NCI-H2227 (cell line): ENCODE data around the gene UBE2J2.
"Not testable (repeated sequence)": the region's sequence is repeated elsewhere in the genome, so short reads cannot be mapped to it uniquely, and the experiment has no call there.

Experiments used
- DNase-seq: peaks from one replicate; lab custom pipeline; 2025; ENCODE audit not compliant: unreplicated experiment; lab: John Stamatoyannopoulos, UW

The UBE2J2 gene

DNA sequence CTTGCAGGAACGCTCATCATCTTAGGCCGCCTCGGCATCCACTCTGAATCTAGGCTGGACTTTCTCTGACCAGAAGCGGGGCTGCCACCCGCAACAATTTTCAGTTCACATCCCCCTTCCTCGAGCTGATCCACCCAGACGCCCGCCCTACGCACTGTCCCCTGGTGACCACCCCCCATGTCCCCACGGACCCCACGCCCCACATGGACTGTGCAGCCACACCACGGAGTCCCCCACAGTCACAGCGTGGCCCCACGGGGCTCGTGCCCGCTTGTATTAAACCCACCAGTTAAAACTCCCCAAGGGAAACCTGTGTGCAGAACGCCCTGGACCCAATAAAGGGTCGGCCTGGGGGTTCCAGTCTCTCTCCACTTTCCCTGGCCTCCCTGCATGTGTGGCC, 14.1 kb downstream of the UBE2J2 start:
- no peak for DNase-seq

DNA sequence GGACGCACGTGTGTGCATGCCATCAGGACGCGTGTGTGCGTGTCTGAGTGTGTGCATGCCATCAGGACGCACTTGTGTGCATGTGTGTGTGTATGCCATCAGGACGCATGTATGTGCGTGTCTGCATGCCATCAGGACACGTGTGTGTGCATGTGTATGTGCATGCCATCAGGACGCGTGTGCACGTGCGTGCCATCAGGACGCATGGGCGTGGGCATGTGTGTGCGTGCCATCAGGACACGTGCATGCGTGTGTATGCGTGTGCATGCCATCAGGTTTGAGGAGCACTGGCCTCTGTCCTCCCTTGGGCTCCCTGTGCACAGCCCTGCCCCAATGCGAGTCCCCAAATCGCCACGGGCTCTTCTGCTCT, 14.6 kb downstream of the UBE2J2 start:
- no peak for DNase-seq

DNA sequence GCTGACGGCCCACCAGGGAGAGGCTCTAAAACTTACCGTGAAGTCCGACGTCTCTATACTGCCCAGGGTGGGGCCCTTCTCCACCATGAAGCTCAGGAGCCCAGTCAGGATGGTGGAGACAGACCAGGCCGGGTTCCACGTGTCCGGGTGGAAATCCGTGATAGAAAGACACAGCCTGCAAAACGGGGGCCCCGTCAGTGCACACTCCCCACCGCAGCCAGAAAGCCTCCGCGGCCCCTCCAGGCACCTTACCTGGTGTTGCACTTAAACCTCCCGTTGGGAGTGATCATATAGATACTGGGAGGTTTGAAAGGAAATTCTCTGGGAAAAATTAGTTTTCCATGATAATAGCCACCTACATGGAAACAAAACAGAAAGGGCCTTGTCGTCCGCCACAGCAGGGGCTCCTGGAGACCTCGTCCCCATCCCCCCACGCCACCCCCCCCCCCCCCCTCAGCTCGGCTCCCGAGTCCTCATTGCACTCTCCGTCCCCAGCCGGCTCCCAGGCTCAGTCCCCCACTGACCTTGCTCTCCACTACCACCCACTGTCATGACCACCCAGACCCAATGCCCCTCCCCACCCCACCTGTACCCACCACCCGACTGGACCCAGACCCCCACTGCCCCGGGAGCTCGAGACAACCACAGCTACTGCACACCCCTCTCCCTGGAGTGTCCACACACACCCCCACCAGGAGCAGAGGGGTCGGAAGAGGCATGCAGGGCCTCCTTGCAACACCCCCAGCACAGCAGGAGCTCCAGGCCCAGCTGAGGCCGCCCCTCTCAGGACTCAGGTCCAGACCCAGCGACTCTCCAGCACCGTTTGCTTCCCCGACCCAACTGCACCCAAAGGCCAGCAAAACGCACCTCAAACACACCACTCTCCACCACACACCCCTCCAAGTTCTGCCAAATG, 16.4 kb downstream of the UBE2J2 start:
- no peak for DNase-seq

- no peak for DNase-seq
Measured at GRCh38 chr1:1255611-1256010, 18.0 kb downstream of the UBE2J2 start.

- no peak for DNase-seq
Measured at GRCh38 chr1:1255078-1255477, 18.6 kb downstream of the UBE2J2 start.

- DNase-seq = no peak
Measured at GRCh38 chr1:1254667-1254998, 19.0 kb downstream of the UBE2J2 start.

- no peak for DNase-seq
Measured at GRCh38 chr1:1253972-1254666, 19.5 kb downstream of the UBE2J2 start.

DNA sequence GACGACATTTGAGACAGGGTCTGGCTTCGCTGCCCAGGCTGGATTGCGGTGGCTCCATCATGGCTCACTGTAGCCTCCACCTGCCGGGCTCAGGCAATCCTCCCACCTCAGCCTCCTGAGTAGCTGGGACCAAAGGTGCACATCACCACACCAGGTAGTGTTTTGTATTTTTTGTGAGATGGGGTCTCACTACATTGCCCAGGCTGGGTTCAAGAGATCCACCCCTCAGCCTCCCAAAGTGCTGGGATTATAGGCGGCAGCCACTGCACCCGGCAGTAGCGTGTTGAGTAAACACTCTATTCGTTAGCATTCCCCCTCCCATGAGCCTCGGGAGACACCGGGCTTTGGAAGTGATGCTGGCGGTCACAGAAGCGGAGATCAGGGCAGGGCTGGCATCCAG, 20.3 kb downstream of the UBE2J2 start:
- DNase-seq = no peak

GRCh38 chr1:1250786-1251284, 22.8 kb downstream of the UBE2J2 start:
- no peak for DNase-seq

DNA sequence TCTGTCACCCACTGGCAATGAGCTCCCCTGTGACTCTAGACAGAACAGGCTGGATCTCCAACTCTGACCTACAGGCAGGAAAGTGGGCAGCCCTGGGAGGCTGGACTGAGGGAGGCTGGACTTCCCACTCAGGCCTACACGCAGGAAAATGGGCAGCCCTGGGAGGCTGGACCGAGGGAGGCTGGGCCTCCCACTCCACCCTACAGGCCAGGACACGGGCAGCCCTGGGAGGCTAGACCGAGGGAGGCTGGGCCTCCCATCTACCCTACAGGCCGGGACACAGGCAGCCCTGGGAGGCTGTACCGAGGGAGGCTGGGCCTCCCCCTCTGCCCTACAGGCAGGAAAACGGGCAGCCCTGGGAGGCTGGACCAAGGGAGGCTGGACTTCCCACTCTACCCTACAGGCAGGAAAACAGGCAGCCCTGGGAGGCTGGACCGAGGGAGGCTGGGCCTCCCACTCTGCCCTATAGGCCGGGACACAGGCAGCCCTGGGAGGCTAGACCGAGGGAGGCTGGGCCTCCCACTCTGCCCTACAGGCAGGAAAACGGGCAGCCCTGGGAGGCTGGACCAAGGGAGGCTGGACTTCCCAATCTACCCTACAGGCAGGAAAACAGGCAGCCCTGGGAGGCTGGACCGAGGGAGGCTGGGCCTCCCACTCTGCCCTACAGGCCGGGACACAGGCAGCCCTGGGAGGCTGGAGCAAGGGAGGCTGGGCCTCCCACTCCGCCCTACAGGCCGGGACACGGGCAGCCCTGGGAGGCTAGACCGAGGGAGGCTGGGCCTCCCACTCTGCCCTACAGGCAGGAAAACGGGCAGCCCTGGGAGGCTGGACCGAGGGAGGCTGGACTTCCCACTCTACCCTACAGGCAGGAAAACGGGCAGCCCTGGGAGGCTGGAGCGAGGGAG, 25.4 kb downstream of the UBE2J2 start:
- DNase-seq = not testable (repeated sequence)

GRCh38 chr1:1247341-1247913, 26.2 kb downstream of the UBE2J2 start:
- no peak for DNase-seq

GRCh38 chr1:1246577-1247340, 26.9 kb downstream of the UBE2J2 start, which contains the start of gene C1QTNF12:
Gene C1QTNF12 (minus strand): TSS chr1:1246722. CDS start chr1:1246690, 32 bp downstream.
- DNase-seq = no peak

DNA sequence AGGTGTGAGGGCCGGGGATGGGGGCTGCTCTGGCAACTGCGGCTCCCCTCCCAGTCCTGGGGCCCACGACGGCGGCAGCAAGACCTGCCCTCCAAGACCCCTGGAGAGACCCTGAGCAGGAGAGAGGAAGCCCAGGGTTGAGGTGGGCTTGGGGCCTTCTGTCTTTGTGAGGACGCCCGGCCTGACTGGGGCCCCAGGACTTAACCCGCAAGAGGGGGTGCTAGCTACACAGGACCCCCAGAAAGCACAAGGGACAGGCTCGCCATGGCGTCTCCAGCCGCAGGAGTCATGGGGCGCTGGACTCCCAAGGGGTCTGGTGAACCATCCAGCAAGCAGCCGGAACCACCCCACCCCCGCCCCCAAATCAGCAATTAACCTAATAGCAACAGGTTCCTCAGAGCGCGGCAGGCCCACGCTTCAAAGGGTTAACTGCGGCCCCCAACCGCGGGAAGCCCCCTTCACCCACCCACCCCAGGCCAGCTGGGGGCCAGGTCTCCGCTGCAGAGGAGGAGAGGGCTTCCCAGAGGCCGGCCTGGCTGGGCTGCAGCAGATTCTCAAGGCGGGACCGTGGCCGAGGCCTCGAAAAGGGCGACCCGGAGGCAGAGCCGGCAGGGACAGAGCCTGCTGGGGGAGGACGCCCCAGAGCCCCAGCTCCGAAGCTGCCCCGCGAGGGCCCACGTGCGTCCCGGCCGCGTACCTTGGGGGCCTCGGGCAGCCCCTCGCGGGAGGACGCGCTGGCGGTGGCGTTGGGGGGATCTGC, 27.7 kb downstream of the UBE2J2 start:
- no peak for DNase-seq

DNA sequence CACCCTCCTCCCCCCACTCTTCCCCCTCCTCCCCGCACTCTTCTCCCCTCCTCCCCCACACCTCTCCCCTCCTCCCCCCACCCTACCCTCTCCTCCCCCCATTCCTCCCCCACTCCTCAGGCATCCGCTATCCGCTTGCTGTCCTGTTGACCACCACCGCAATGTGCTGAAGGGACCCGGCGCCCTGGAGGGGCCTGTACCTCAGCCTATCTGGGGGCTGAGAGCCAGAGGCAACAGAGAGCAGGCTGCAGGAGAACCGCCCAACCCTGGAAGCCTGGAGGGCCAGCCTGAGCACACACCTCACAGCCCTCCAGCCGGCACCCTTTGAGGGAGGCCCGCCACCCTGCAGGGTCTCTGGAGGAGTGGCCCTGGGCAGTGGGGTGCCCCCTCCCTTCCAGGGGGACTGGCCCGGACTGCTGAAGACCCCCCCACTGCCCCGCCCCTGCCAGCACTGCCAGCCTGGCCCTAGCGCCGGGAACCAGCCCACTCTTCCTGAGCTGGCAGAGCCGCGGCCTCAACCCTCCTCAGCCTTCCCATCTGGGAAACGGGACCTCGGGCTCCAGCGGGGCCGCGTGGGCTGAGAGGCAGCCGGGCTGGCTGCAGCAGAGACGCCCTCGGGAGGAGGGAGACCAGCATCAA, 28.4 kb downstream of the UBE2J2 start:
- no peak for DNase-seq

DNA sequence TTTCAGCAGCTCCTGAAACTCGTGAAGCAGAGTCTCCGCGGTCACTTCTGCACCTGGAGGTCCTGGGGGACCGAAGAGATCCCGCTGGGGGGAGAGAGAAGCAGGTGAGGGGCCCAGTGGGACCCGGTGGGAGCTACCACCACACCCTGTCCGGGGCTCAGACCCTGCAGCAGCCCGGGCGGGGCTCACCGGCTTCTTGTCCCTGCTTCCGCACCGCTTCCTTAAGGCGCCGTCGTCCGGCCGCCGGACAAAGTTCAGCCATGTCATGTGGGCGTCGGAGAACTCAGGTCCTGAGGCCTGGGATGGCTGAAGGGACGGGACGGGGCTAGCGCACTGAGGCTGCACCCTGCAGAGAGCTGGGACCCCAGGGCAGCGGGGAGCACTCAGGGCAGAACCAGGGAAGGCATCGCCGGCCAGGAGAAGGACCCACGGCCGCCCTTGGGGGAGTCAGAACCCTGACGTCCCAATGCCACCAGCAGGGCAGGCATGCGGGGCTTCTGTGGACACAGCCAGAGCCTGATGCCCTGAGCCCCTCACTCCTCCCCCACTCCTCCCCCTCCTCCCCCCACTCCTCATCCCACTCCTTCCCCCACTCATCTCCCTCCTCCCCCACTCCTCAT, 29.4 kb downstream of the UBE2J2 start:
- DNase-seq = no peak

DNA sequence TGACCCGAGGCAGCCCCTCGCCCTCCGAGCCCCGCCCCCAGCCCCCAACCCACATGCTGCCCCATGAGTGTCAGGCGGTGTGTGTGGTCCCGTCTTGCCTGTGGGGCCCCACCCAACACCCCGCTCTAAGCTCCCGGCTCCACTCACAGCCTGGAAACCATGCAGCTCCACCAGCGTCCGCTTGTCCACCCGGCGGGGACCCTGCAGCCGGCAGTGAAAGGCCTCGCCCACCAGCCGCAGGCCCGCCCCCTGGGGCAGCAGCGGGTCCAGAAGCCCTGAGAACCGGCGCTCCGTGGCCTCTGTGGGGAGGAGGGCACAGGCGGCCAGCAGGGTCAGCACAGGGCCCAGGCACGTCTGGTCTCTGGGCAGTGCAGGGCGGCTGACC, 29.9 kb downstream of the UBE2J2 start:
- DNase-seq = no peak

GRCh38 chr1:1243266-1243660, 30.4 kb downstream of the UBE2J2 start:
- no peak for DNase-seq

GRCh38 chr1:1242461-1243265, 31.0 kb downstream of the UBE2J2 start:
- DNase-seq = no peak
